T-helper 9 cell (primary cell): Measurements from ENCODE around the gene RAET1E.
"Not testable (repeated sequence)": the region's sequence is repeated elsewhere in the genome, so short reads cannot be mapped to it uniquely, and the experiment has no call there.

Experiments used
- DNase-seq: peaks from one replicate; pipeline ENCODE4 v3.0.0-alpha.2; 2020

The RAET1E gene

DNA sequence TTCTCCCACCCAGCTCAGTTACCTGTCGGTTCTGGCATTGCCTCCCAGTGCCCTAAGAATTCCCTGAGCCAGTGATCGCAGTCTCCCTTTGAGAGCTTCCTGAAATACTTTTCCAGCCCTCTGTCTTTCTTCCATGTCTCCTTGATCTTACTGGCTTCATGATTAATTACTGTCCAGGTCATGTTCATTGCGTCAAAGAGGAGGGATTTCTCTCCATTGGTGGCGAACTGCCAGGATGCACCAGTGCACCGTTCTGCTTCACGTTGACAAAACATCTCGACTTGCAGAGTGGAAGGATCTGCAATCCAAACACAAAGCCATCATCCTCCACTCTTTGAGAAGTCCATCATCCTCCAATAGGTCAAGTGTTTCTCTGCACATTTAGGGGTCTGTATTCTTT is 8.6 kb downstream of the RAET1E start:
- DNase-seq = no peak

DNA sequence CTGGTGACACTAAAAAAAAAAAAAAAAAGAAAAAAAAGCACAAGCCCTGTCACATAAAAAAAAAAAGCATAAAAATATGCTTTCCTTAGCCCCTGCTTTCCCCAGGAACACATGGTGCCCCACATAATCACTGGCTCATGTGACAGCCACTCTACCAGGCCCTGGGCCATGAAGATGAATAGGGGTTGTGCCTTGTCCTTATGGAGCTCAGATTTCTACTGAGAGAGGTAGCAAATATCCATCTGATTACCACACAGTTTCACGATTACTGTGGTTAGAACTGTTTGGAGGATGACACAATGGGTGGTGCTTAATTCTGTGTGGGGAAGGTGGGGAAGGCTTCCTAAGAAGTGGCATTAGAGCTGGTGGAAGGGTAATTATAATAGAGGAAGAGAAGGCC is 9.3 kb downstream of the RAET1E start:
- no peak for DNase-seq

DNA sequence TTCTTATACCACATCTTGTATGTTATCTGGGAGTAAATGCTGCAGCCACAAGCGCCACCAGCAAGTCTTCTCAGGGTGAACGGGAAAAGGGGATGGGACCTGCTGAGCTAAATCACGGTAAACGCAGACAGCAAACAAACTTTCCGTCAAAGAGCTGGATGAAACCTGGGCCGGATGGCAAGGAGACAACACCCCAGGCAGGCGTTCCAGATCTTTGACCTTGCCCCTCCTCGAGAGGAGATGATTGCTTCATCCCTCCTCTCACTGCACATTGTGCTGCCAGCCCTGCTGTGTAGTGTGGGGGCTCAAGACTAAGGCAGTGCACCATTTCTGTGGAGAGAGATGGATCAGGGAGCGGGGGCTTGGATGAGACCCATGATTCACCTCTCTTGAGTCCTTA is 9.8 kb downstream of the RAET1E start:
- DNase-seq = no peak

DNA sequence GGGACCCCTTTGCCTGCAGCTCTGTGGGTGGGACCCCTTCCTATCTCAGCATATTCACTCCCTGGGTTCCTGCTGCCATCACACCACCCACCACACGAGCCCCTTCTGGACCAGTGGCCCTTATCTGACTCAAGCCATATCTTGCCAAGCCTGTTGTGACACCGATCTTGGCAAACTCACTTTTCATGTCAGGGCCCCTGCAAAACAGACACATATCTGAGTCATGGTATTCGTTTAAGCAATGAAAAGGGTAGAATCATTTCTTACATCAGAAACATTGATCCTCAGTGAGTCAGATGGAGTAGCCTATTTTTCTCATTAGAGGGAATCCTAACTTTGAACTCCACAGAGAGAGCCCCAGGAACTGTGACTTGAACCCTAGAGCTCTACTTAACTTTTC is 10.6 kb downstream of the RAET1E start:
- no peak for DNase-seq

DNA sequence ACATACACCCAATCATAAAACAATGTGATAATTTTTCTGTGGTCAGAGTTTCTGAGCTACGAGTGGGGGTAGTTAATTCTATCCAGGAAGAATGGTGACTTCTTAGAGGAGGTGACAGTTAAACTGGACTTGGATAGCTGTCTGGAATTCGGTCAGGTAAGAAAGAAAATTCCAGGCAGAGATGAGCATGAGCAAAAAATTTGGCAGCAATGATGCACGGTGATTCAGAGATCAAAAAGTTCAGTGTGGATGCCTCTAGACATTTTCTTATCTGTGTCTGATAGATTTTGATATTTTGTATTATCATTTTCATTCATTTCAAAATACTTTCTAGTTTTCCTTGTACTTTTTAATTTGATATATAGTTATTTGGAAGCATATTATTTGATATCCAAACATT is 12.0 kb downstream of the RAET1E start:
- no peak for DNase-seq

DNA sequence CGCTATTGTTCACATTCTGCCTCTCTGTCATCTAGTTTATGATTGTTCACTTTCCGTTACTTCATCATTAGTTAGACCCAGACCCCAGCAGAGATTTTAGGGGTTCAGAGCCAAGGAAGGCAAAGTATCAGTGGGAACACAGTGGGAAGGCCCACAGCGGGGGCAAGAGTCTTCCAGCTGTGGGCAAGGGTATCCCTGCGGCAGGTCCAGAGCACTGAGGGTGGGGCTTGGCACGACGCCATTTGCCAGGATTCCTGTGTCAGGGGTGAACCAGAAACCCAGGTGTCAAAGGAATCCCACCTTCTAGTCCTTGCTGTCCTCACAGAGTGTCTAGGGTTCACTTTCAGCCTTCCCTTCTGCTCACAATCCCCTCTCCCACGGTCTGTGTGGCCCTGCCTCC is 13.3 kb downstream of the RAET1E start:
- DNase-seq = no peak

DNA sequence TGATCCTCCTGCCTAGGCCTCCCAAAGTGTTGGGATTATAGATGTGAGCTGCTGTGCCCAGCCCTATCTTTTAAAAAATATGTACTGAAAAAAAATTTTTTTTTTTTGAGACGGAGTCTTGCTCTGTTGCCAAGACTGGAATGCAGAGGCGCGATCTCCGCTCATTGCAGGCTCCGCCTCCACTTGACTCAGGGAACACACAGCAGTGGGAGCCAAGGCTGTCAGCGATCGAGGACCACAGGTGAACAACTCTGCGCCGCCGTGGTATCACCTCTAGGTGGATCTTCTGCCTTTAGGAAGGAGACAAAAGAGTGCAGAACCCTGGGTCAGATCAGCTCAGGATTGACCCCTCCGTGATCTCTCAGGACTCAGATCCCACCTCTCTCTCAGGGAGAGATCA is 13.7 kb downstream of the RAET1E start:
- DNase-seq = no peak

DNA sequence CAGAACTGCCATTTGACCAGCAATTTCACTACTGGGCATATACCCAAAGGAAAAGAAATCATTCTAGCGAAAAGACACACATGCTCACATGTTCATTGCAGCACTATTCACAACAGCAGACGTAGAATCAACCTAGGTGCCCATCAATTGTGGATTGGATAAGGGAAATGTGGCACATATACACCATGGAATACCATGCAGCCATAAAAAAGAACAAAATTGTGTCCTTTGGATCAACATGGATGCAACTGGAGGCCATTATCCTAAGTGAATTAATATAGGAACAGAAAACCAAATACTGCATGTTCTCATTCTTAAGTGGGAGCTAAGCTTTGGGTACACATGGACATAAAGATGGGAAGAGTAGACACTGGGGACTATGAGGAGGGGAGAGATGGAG is 16.1 kb downstream of the RAET1E start:
- no peak for DNase-seq

DNA sequence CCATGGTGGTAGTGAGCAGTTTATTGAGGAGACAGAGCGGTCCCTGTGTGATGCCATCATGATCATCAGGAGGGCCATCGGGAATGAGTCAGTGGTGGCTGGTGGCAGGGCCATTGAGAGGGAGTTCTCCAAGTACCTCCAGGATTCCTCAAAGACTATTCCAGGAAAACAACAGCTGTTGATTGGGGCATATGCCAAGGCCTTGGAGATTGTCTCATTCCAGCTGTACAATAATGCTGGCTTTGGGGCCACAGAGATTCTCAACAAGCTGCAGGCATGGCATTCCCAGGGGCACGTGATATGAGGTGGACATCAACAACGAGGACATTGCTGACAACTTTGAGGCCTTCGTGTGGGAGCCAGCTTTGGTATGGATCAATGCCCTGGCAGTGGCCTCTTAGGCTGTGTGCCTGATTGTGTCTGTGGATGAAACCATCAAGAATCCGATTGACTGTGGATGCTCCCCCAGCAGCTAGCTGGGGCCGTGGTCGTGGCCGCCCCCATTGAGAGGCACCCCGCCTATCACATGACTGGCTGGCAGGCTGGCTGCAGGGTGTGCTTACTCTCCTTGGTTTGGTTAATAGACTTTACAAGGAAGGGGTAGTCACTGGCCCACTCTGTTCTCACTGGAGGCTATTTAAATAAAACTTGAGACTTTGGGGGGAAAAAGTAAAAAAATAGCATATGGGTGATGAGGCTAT is 16.7 kb downstream of the RAET1E start:
- DNase-seq = no peak

DNA sequence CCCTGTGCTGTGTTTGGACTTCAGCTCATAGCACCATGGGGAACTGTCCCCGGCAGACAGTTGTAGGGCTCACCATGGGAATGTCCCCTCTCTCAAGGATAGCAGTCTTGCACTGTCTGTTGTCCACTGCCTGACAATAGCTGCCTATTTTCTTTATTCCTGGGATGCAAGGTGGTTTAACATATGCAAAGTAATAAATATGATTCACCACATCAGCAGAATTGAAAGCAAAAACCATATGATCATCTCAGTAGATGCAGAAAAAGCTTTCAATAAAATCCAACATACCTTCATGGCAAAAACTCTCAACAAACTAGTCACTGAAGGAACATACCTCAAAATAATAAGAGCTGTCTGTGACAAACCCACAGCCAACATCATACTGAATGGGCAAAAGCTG is 20.3 kb downstream of the RAET1E start:
- no peak for DNase-seq

DNA sequence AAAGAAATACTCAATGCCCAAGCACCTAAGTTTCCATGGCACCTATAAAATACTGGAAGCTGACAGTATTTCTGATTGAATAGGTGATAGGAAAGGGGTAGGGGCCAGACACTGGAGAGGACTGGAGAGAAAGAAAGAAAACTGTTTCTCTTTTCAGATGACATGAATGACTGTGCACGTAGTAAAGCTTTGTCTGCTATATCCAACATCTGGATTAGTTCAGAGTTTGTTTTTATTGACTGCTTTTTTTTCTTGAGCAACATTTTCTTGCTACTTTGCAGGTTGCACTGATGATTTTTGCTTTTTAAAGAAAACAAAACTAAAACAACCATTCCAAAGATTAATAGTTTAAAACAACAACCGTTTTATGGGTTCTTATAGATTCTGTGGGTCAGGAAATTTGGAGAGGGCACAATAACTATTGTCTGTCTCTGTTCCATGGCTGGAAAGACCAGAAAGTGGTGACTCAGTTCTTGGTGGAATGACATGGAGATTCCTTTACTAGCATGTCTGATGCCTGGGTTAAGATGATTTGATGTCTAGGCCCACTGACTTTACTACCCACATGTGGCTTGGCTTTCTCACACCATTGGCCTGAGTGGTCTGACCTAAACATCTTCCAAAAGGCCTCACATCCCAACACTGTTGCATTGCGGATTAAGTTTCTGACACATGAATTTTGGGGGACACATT is 21.5 kb downstream of the RAET1E start:
- no peak for DNase-seq

DNA sequence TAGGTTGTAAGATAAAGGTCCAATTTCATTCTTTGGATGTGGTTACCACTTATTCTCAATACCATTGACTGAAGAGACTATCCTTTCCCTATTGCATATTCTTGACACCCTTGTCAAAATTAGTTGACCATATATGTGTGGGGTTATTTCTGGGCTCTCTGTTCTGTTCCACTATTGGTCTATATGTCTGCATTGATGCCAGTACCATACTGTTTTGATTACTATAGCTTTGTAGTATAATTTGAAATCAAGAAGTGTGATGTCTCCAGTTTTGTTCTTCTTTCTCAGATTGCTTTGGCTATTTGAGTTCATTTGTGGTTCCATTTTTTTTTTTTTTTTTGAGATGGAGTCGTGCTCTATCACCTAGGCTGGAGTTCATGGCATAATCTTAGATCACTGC is 25.7 kb downstream of the RAET1E start:
- DNase-seq = no peak

DNA sequence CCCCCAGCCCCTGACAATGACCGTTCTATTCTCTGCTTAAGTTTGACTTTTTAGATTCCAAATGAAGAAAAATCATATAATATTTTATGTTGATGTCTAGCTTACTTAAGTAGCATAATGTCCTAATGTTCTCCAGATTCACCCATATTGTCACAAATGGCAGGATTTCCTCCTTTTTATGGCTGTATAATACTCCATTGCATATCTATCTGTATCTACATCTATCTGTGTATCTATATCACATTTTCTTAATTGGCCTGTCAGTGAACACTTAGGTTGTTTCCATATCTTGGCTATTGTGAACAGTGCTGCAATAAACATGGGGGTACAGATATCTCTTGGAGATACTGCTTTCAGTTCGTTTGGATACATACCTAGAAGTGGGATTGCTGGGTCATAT is 26.7 kb downstream of the RAET1E start:
- DNase-seq = no peak

DNA sequence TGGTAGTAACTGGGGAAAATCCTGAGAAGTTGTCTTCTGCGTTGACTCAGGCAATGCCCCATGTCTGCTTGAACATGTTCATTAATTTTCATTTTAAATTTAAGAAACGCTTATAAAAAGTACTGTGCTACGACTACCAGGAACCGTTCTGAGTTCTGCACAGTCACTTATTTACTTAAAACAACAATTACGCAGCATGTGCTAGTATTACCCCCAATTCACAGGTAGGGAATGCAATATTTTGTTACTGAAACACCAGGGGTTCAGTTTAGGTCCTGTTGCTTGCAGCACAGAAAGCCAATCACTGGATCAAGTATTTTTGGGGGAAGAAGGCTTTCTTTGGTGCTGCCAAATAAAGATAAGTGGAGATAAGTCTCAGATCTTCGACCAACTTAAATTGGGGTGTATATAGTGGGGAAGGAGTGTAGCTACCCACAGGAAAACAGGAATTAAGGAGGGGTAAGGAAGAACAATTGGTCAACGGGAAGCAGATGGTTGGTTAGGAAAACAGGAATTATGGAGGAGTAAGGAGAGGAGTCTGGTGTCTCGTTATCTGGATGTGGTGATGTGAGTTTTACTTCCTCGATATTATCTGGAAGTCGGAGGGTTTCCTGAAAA is 28.5 kb downstream of the RAET1E start:
- DNase-seq = no peak

DNA sequence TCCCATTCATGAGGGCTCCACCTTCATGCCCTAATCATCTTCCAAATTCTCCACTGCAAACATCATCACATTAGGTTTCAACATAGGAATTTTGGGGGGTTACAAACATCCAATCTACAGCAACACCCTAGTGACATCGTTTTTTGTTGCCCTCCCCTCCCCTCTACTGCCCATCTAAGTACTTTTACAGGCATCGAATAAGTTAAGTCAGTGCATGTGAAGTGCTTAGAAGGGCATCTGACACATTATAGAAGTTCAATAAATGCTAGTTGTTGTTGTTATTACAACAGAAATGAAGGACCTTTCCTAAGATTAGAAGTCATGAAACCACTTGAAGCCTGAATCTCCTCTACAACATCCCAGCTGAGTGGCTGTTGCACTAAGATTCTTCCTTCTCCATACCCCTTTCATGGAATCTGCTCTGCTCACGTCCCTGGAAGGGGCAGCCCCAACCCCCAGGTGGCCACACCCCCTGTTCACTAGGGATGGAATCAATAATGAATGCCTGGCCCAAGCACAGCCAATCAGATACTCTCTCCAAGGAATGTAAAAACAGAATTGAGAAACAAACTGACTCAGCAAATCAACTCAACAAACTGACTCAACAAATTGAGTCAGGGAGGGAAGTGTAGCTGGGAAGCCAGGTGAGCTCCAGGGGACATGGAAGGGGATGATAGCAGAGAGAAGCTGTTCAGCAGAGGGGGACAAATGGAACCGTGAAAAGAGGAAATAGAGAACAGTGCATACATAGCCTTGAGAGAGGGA is 29.9 kb downstream of the RAET1E start:
- DNase-seq = no peak

DNA sequence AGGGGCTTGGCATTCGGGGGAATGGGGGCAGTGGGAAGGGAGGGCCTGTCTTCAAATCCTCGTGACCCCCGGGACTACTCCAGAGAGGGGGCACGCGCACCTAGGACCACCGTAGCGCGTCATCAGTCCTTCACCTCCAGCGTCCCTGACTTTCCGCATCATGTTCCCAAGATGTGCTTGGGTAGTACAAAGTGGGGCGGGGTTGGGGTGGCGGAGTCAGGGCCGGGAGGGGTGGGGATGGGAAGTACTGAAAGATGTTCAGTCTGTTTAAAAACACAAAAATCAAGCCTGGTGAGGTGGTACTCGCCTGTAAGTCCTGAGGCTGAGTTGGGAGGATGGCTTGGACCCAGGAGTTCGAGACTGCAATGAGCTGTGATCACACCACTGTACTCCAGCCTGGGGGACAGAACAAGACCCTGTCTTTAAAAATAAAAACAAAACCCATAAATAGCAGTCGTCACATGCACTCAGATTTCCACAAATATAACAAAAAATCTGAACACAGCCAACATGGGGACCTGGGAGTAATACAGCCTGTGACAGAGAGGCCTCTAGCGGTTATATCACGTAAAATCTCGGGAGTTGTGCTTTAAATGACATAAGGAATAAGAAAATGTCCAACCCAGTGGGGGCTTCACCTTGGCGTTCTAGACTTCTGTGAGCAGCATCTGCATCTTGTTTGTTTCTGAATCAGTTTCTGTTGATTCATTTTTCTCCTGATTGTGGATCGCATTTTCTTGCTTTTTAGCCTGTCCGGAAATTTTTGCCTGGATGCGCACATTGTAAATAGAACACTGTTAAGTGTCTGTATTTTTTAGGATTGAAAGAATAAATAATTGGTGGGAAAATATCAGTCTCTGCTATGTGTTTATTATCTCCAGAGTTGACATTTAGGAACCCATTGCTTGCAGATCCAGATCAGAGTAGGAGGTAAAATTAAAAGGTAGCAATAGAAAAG is 33.1 kb downstream of the RAET1E start:
- DNase-seq = no peak

DNA sequence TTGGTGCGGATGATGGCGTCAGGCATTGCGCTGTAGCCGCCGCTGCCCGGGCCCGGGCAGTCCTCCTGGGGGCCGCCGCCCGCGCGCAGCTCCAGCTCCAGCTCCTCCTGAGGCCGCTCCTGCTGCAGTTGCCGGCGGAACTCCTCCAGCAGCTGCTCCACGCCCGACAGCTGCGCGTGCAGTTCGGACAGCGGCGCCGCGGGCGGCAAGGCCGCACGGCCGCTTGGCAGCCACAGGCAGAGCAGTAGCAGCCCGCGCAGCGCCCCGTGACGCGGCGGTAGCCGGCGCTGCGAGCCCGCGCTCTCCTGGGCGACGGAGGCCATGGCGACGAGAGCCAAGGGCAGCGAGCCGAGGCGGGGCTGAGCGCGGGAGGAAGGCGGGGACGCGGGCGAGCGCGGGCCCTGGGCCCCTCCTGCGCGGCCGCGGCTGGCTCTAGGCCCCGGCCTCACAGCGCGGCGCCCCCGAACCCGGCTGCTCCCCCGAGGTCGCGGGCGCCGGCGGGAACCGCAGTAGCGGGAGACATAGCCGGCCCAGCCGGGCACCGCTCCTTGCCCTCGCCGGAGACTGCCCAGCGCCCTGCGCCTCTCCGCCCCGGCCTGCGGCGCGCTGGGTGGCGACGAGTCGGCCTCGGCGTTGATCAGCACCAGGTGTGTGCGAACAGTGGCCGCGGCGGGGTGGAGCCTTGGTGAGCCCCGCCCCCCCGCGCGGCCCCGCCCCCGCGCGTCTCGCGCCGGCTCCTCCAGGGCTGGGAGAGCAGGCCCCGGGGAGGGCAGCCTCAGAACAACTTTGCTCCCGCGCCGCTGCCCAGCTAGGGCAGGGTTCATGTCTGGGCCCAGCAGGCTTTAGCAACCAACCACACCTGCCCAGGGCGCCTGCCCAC is 34.0 kb downstream of the RAET1E start, which contains the start of gene LRP11:
Gene LRP11 (minus strand): TSS at position 662 of the 880 bp plus-strand sequence. CDS start 339 bp downstream, at position 323.
- DNase-seq = peak; percentile 75

DNA sequence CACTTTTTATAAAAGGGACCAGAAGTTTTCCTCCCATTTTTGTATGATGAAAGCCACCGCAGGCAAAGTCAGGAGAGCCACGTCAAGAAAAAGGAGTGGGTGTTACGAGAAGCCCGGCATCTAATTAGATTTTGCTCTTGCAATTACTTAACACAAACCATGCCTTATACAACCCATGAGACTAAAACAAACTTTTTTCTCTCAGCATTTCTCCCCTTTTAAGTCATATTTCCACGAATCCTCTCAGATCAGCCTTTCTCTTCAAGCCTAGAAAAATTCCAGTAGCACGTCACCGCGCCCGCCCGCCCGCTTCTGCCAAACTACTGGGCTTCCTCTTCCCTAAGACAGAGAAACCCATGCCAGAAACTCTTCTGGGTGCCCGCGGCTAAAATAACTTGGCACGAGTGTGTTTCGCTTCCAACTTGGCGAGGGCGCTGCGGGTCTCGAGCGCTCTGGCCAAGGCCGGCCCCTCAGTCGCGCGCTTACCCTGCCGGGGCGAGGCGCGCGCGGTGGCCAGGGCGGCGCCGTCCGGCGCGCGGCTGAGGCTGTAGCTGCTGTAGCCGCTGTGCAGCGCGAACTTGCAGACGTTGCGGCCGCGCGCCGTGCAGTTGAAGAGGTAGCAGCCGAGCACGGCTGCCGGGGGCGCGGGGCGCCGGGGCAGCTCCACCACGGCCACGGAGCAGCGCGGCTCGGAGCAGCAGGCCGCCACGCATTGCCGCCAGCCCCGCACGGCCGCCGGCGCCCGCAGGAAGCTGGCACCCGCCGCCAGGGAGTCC is 34.8 kb downstream of the RAET1E start:
- DNase-seq = peak; percentile 10

DNA sequence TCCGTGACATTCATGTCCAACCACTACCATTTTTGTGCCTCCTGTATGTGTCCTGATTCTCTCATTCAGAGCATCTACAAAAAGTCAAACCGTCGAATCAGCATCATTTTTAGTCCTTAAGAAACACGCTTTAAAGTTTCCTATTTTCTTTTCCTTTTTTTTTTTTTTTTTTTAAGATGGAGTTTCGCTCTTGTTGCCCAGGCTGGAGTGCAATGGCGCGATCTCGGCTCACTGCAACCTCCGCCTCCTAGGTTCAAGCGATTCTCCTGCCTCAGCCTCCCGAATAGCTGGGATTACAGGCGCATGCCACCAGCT is 35.5 kb downstream of the RAET1E start:
- not testable (repeated sequence) for DNase-seq

DNA sequence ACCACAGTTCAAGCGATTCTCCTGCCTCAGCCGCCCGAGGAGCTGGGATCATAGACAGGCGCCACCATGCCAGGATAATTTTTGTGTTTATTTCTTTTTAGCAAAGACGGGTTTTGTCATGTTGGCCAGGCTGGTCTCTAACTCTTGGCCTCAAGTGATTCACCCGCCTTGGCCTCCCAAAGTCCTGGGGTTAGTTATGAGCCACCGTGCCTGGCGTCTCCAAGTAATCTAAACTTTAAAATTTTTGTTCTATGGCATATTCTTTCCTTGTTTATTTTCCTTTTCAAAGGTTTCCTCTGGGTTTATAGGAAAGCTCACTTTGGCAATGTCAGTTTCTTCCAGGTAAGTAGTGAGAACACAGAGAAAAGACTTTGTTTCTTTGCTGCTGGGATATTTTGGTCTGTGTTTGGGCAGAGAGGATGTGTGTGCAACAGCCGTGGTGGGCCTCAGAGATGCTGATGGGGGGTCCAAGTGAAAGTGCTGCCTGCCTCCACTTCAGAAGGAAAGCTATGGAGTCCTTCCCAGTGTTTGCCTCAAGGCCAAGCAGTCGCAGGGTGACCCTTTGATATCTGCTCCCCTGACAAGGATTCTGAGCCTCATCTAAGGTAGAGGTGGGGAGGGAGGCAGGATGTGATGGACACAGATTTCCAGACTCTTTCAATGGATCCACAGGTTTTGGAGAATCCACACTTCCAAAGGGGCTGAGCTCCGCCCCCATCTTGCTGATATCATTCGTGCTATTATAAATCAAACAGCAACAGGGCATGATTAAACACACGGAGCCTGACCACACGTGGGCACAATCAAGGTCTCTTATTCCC is 36.1 kb downstream of the RAET1E start:
- no peak for DNase-seq
